HEK293T (cell line): ENCODE results near the gene TMEM50A.

Experiments
- ARNT ChIP-seq: fragments of 450-650 bp; IDR thresholded peaks from 2 replicates; pipeline ENCODE4 v1.6.1; 2017; ENCODE audit warnings: mild to moderate bottlenecking
- BHLHE40 ChIP-seq: fragments of 450-650 bp; IDR thresholded peaks from 2 replicates; pipeline ENCODE4 v1.6.1; 2016; ENCODE audit warnings: mild to moderate bottlenecking, moderate library complexity, borderline replicate concordance
- ELF4 ChIP-seq: fragments of 450-650 bp; IDR thresholded peaks from 2 replicates; pipeline ENCODE4 v1.6.1; 2017; ENCODE audit warnings: antibody characterized with exemption
- FOXA1 ChIP-seq: fragments of 450-650 bp; IDR thresholded peaks from 2 replicates; pipeline ENCODE4 v1.6.1; 2016; ENCODE audit warnings: mild to moderate bottlenecking
- FOXK2 ChIP-seq: fragments of 450-650 bp; IDR thresholded peaks from 2 replicates; pipeline ENCODE4 v1.6.1; 2016; ENCODE audit warnings: mild to moderate bottlenecking
- FOXM1 ChIP-seq: fragments of 450-650 bp; IDR thresholded peaks from 2 replicates; pipeline ENCODE4 v1.6.1; 2017; ENCODE audit warnings: mild to moderate bottlenecking, borderline replicate concordance
- HDGF ChIP-seq: fragments of 450-650 bp; IDR thresholded peaks from 2 replicates; pipeline ENCODE4 v1.6.1; 2017; ENCODE audit warnings: antibody characterized with exemption, borderline replicate concordance
- L3MBTL2 ChIP-seq: fragments of 450-650 bp; conservative IDR thresholded peaks from 2 replicates; pipeline ENCODE4 v1.6.1; 2016; ENCODE audit warnings: mild to moderate bottlenecking
- NFRKB ChIP-seq: fragments of 450-650 bp; IDR thresholded peaks from 2 replicates; pipeline ENCODE4 v1.6.1; 2016; ENCODE audit warnings: mild to moderate bottlenecking, moderate library complexity
- PKNOX1 ChIP-seq: fragments of 450-650 bp; IDR thresholded peaks from 2 replicates; pipeline ENCODE4 v1.6.1; 2016
- SP1 ChIP-seq: fragments of 450-650 bp; IDR thresholded peaks from 2 replicates; pipeline ENCODE4 v1.6.1; 2017
- SUZ12 ChIP-seq: fragments of 450-650 bp; IDR thresholded peaks from 2 replicates; pipeline ENCODE4 v1.6.1; 2016; ENCODE audit warnings: mild to moderate bottlenecking
- ZNF384 ChIP-seq: fragments of 450-650 bp; IDR thresholded peaks from 2 replicates; pipeline ENCODE4 v1.6.1; 2016

- TF ChIP-seq BHLHE40 (no peak), FOXM1 (no peak), SUZ12 (no peak), SP1 (no peak), FOXA1 (no peak), FOXK2 (no peak), HDGF (no peak), ARNT (no peak), ZNF384 (no peak), PKNOX1 (no peak), NFRKB (no peak), ELF4 (no peak), L3MBTL2 (no peak)
Measured at GRCh38 chr1:25356441-25356840, 18.3 kb downstream of the TMEM50A start.
